ENCODE results near the gene DYNLT5.
A peak's percentile ranks its signal among the peaks of the same experiment; 100 is the strongest.
"Not testable (repeated sequence)": the region's sequence is repeated elsewhere in the genome, so short reads cannot be mapped to it uniquely, and the experiment has no call there.

The DYNLT5 gene

DNA sequence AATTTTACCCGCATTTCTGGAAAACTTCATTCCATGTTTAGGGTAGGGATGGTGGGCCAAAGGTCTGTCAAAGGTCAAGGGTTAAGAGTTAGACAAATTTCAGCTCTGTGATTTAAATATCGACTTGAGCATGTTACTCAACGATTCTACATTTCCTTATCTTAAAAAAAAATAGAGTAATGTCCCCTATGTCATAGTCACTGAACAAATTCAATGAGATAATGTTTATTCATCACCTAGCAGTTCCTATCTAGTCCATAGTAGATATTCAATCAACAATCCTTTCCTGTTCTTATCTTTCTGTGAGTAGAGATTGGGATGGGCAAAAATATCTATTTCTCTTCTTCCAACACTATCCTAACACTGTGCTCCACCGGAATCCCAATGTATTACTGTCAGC, 1.1 kb upstream of the DYNLT5 start:
- no peak for DNase-seq

DNA sequence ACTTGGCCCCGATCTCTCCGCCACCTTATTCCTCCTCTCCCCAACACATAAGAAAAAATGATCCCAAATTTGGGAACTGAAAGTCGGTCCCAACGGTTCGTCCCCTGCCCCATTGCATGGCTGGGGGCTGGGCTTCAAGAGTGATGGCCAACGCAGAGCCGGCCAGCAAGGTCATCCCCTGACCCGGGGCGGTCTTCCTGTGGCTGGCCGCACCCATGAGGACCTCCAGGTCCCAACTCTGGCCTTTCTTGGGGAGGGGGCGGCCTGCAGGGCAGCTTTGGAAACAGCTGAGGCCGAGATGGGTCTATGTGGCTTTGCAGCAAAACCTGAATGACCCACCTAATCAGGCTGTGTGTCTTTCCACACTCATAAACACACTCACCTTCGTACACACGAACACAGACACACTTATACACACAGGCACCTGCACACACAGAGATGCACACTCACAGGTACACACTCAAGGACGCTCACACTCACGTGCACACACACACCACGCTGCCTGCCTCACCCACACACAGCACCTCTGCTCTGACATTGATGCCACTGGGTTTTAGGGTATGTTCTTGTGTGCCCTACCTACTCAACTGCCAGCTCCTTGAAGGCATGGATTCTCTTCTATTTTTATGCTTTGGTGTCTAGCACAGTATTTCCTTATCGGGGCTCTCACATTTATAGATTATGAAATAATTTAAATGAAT, 562 bp downstream of the DYNLT5 start:
- no peak for DNase-seq

DNA sequence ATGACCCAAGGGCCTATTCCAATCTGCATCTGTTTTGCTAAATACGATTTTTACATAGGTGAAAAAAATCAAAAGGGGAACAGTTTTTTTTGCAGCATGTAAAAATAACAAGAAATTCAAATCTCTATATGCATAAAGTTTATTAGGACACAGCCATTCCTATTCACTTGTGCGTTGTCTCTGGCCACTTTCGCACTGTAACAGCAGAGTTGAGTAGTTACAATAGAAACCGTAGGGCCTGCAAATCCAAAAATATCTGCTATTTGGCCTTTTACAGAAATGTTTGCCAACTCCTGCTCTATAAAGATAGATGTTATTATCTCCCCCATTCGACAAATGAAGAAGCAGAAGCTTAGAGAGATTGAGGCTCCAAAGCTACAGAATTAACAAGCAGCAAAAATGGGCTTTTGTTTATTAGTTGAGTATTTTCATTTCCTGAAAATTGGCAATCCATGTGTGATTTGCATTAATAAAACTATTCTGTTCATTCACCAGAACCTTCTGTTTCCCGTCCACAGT, 5.5 kb downstream of the DYNLT5 start:
- peak; percentile 42 for DNase-seq

DNA sequence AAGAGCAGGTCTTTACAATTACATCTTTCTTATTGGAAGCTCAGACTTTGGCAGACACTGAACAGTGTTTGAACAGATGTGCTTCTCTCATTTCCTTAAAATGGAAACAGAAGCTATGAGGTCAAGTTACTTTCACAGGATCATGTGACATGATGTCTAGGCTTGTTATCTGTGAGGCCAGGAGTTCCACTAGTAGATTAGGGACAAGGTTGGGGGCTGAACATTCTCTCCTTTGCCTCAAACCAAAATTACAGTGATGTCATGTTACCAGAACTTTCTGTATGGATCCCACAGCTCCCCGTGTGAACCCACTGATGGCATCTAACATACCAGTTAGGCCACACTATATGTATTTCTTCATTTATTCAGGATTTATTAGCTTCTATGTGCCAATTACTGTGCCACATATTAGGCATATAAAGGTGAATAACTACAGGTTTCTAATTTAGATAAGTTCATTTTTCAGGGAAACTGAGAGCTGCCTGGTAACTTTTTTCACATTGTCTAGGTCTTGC, 6.0 kb downstream of the DYNLT5 start:
- DNase-seq: peak; percentile 88

DNA sequence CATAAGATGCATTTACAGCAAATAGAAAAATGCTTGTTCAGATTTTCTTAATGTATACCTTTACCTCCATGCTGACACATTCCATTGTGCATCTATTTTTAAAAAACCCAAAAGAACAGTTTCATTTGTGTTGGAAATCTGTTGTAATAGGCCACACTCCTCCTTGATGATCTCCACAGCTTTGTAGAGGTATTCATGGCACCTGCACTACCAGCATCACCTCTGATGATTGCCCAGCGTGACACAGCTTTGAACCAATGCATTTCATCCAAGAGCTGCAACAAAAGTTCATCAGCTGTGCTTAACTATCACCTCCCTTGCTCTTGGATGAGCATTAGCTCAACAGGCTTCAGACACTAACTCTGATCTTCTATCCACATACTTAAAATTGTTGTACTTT, 8.2 kb downstream of the DYNLT5 start:
- DNase-seq: no peak

DNA sequence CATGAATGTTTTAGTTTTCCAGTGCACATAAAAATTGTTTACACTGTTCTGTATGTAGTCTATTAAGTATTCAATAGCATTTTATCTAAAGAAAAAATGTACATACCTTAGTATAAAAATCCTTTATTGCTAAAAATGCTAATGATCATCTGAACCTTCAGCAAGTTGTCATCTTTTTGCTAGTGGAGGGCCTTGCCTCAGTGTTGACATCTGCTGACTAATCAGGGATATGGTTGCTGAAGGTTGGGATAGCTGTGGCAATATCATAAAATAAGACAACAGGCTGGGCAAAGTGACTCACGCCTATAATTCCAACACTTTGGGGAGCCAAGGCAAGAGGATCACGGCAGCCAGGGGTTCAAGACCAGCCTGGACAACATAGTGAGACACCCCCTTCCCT, 9.0 kb downstream of the DYNLT5 start:
- DNase-seq: no peak

DNA sequence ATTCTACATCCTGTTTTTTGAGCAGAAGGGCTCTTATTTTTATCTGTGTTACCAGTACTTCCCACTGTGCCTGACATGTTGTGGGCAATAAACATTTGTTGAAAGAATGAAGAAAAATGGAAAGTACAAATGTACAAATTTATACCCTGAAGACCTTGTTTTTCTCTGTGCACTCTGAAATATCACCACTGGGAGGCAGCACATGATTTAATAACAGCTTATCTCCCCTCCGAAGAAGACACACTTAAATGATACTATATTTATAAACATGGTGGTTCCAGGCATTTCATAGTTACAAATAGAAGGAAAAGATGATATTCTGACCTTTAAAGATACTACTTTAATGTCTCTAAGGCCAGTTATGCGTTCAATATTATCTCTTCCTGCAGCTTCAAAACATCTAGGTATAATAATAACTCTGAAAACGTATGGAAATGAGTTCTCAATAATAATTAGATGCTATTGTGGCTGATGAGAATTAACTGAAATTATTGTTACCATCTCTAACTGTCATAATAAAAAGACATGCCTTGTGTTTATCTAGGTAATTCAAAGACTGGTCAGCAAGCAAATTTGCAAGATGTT, 12.8 kb downstream of the DYNLT5 start:
- DNase-seq: peak; percentile 88

DNA sequence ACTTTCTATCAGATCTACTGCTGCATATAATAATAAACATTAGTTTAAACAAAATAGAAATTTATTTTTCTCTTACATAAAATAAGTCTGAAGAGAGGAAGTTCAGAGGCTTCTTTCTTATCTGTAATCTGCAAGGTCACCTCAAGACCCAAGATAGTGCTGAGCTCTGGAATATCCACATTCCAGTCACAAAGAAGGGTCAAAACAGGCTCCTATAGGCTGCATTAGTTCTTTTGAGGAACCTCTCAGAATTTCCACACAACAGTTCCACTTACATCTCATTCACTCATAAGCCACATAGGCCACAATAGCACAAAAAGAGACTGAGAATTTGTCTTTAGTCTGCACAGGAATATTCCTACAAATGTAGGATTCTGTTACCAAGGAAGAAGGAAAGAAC, 15.4 kb downstream of the DYNLT5 start:
- no peak for DNase-seq

DNA sequence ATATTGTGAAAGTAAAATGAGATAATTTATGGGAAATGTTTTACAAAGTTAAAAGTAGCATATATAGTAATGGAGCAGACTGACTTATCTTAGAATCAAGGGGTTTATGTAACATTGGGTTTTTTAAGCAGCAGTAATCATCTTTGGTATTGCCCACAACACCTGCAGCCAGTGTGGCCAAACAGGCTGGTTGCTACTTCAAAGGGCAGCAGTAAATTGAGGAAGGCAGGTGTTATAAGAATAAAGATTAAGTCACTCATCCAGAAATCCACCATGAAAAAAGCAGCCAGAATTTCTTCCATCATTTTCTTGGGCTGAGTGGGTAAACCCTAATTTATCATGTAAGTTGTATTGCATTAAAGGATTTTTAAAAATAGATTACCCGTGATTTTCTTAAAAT, 16.7 kb downstream of the DYNLT5 start:
- no peak for DNase-seq

DNA sequence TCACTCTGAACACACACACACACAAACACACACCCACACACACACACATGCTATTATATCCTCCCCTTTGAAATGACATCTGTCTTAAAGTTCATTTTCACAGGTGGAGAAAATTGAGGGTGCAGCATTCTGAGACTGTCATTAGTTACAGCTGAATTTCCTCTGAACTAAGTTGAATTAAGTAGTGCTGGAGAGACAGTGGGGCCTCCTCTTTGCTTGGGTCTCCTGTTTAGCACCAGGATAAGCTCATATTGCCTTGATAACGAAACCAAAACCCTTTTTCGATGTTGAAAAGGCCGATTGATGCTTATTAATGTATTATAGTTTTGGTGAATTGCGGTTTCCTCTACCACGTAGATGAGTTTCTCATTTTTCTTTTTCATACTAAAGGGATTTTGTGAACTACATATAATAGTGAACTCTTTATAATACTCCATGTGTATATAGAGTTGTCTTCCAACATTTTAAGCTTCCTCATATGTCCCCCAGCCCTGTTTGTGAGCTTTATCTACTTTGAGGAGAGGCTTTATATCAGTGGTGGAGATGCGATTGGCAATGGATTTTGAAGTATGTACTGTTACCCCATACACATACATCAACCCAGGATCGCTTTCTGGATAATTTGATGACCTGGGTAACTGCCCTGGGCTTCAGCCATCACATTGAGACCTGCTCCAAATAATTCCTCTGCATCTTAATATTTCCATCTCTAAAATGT, 17.4 kb downstream of the DYNLT5 start:
- DNase-seq: no peak

DNA sequence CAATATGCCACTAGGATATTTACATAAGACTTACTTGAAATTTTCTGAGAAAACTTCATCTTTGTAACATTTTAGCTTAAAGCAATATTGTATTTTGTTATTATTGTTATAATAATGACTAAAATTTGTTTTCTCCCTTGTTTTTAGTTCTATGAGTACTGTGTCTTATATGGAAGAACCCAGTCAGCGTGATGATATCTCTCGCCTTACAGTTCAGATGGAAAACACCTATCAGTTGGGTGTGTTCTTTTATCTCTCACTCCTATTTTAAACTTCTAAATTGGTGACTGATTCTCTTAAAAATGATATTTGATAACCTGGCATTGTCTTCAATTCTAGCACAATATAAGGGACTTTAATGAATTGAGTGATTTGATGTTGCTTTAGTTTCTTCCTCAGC, 18.0 kb downstream of the DYNLT5 start:
- no peak for DNase-seq

DNA sequence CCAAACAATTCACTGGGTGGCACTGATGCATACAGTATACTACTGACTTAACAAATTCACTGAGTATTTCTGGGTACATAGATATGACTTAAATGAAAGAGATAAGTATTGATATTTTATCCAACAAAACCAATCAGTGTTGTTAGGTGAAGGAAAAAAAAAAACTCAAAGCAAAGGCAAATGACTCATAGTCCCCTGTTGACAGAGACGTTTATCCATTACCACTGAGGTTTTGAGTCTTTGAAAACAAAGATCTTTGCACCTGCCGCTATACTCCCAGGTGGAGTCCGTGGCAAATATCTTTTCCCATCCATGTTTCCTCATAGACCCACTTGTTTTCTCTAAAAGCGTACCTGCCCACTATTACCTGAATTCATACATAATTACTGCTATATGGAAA, 18.4 kb downstream of the DYNLT5 start:
- DNase-seq: no peak

DNA sequence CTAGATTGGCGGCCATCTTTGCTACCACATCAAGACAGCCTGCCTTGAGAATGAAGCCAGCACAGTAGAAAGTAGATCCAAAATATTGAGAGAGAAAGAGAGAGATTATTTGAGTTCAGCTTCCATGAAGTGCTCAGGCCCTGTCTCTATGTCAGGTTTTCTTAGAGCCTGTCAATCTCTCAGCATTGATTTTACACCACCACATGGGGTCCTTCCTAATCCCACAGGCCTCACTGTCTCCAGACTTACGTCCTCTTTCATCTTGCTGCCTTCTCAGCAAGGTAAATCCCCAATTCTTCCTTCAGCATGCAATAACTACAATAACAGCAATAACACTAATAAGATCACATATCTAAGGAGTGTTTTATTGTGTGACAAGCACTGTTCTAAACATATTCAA, 21.0 kb downstream of the DYNLT5 start:
- no peak for DNase-seq

DNA sequence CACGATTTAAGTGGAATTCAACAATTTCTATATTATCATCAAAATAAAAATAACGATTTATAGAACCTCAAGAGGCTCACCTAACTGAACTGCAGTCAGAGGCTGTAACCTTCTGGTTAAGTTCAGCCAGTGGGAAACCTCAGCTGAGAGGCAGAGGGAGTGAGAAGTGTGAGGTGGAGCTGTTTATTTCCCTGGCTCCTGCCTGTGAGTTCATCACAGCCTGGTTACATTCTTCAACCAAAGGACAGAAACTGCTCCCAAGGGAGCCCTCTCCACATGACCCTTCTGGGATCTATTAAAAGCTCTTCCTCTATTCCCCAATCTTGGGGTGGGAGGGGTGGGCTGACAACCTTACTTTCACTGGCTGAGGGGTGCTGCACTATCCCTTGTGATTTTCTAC, 22.2 kb downstream of the DYNLT5 start:
- no peak for DNase-seq

DNA sequence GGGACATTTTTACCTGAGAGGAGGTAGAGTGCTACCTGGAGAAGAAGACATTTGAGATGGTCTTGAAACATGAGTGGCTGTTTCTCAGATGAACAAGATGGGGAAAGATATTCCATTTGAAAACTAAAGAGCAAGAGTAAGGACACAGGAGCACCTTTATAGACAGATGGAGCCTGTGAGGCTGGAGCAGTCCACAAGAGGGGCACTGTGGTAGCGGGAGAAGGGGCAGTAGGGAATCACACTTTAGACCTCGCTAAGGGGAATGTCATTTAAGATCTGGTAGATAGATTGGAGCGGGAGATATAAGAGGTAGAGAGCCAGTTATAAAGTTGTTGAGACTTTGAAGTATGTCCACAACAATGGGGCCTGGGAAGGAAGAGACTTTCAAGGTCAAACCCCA, 23.4 kb downstream of the DYNLT5 start:
- DNase-seq: no peak

DNA sequence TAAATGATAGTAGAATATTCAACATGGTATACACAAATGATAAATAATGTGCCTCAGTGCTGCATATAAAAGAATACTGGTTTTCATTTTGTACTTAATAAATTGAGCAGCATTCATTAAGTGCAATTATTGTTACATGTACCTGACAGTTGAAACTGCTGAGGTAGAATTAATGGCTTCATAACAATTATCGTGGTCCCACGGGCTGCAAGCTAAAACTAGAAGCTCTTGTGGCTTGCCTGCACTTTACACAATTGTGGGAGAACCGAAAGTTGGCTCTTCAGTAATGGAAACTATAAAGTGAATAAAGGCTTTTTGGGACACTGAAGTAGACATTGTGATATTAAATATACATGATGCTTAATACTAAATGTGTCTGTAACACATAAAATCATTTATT, 25.6 kb downstream of the DYNLT5 start:
- no peak for DNase-seq

DNA sequence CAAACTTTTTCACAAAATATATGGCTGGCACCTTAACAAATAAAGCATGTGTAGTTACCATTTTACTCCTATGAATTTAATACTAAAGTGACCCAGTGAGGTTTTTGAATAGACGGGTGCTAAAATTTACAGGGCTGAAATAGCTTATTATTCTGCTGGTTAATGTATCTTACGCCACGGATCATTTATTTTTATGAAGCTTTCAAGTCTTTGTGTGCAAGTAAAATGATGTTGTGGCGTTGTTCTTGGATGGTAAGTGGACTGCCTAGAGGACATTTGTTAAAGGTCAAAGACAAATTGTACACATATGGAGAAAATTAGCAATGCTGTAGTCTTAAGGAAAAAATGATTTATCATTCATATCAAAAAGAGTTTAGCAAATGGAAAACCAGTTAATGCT, 26.0 kb downstream of the DYNLT5 start:
- no peak for DNase-seq

DNA sequence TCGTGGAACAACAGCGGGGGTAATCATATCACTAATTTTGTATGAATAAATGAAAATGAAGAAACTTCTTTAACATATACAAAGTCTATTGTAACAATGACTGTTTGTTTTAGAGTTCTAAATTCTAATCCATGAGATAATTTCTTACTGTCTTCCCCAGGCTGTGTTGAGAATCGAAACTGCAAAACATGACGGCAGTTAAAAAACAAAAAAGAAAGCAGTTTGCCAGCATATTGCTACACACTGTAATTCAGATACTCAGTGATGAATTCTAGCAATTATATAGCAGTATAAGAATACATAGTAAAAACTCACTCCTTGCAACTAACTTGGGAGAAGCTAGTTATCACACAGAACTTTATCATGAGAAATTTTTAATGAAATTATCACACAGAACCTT, 26.7 kb downstream of the DYNLT5 start:
- no peak for DNase-seq

DNA sequence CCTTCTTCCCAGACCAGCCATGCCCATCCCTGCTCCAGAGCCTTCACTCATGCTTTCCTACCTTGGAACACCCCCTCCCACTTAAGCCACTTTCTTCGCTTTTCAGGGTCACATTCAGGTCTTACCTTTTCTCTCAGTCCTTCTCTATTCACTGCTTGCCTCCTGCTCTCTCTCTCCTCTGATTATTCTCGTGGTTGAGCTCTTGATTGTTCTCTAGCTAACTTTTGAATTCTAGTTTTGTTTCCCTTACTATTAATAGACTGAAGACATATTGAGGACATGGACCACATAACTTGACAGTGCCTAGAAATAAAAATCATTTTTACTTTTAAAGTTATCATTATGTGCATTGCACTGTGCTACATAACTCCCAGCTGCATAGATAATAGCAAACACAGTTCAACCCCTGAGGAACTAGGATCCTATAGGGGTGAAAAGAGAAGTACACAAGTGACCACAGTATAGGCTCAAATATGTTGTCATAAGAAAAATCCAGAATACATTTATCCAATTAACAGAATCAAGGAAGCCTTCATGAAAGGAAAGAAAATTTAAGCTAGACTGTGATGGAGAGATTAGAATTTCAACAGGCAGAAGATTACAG, 27.3 kb downstream of the DYNLT5 start:
- no peak for DNase-seq

DNA sequence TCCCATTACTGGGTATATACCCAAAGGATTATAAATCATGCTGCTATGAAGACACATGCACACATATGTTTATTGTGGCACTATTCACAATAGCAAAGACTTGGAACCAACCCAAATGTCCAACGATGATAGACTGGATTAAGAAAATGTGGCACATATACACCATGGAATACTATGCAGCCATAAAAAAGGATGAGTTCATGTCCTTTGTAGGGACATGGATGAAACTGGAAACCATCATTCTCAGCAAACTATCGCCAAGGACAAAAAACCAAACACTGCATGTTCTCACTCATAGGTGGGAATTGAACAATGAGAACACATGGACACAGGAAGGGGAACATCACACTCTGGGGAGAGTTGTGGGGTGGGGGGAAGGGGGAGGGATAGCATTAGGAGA, 33.5 kb downstream of the DYNLT5 start:
- not testable (repeated sequence) for DNase-seq

DNA sequence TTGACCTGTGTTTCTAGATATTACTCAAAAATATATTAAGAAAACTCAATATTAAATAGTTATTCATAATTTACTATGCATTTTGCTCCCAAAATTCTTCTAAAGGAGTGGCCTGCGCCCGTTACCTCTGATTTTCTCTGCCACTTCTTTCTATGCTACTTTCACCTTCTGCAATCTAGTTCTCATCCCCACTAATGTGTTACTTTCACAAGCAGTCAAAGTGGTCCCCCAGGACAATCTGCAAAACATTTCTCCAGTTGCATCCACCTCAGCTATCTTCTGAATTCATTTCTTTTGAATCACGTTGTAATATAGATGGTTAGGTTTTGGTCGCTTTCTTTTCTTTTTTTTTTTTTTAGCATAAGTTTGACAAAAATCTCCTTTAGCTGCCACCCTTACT, 35.4 kb downstream of the DYNLT5 start:
- DNase-seq: no peak

DNA sequence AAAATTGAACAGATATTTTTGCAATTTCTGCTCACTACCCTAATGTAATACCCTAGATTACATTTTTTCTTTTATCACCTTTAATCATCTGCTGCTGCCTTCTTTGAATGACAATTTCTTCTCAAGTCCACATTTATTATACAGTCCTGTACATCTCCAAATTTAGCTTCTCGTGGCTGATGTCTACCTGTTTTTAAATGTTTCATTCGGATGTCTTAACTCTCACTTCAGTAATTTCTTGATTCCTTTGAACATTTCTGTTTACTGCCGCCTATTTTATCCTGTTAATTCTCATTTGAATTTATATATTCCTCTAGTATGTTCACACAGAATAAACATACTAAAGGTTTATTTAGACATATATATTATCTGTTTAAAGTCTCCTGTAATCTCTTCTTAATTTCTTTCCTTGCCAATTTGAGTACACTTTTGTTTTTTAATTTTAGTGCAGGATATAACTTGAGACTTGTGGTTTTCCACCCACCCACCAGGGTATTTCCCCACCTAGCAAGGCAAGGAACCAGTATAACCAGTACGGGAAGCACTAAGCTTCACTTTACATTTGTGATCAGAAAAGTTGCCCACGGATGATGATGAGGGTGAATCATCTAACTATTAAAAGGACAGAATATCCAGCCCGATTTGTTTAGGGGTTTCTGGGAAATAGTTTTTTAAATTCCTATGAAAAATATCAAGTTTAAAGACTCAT, 36.1 kb downstream of the DYNLT5 start:
- no peak for DNase-seq

All from hematopoietic multipotent progenitor cell treated with erythropoietin and hydrocortisone succinate and interleukin-3 and kit ligand, for 6 days (in vitro differentiated cells).